DMS53 treated with DMSO at 0.1 percent for 48 hours (cell line): ENCODE measurements around the gene CC2D1A.

ENCODE experiments used
- DNase-seq: peaks from one replicate; lab custom pipeline; 2025; ENCODE audit not compliant: unreplicated experiment; lab: John Stamatoyannopoulos, UW

Gene CC2D1A

DNA sequence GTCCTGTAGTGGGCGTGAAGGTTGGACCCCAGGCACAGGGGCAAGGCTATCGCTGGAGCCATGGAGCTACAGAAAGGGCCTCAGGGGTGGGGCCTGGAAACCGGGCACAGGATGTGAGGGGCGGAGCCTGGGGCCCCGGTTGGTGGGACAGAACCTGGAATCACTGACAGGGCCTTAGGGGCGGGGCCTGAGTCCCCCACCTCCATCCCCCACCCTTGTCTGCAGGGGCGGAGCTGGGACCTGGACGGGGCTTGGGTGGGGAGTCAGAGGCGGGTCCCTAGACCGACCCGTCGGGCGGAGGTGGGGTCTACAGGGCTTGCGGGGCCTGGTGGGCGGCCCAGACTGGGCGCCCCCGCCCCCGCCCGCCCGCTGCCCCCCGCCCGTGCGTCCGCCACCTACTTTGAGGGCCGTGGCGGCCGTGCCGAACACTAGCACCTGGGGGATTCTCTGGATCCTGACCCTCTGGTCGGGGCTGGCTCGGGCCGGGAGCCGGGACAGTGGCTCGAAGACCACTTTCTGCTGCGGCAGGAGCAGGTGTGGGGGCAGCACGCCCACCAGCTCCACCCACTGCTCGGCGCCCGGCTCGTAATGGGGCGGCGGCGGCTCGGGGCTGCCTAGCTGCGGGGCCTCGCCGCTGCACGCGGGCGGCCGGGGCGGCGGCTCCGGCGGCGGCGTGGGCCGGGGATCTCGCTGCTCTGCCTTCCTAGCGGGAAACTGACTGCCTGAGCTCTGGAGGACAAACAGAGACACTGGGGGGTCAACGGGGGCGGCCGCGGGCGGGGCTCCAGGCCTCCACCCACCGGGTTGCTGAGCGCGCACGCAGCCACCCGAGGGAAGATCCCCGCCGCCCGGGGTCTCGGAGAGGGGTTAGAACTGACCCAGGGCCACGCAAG is 72.6 kb downstream of the CC2D1A start:
- no peak for DNase-seq

- no peak for DNase-seq
Observed at GRCh38 chr19:13979244-13979615, 73.2 kb downstream of the CC2D1A start.

GRCh38 chr19:13979686-13980085 is 73.7 kb downstream of the CC2D1A start:
- no peak for DNase-seq

DNA sequence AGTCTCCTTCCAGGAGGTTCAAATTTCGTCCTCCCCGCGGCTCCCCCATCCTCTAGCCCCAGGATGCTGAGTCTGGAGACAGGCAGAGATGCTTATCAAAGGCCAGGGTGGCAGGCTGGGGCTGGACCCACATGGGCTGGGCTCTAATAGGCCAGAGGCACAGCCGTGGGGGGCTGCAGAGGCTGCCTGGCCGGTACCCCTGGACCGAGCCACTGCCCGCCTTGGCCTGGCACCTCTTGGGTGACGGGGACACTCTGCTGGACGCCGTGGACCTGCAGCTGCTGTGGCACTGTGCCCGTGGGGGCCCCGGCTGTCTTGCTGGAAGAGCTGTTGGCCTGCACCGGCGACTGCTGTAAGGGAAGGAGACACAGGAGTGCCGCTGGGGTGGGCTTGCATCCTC is 74.3 kb downstream of the CC2D1A start:
- DNase-seq: no peak
